HG03558 (cell line): ENCODE results near the gene SPHK2.

Experiments used
- ATAC-seq: cut with Tn5 transposase; IDR thresholded peaks from one replicate; pipeline ENCODE4 v1.9.1; 2021; ENCODE audit warnings: moderate number of reproducible peaks; ENCODE audit not compliant: unreplicated experiment; ENCODE audit errors: extremely low read depth

SPHK2 gene

DNA sequence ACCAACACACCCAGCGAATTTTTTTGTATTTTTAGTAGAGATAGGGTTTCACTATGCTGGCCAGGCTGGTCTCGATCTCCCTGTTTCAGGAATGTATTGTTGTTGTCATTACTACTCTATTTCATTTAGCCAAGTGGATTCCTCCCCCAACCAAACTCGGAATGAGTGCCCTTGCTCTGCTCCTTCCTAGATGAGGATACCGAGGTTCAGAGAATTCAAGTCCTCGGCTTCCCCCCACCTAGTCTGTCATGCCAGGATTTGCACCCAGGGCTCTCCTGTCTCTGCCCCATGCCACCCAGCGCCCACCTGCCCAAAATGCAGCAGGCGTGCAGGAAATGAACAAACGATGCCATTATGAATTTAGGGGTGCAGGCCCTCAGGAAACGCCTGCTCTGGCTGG is 16.3 kb upstream of the SPHK2 start:
- no peak for ATAC-seq

DNA sequence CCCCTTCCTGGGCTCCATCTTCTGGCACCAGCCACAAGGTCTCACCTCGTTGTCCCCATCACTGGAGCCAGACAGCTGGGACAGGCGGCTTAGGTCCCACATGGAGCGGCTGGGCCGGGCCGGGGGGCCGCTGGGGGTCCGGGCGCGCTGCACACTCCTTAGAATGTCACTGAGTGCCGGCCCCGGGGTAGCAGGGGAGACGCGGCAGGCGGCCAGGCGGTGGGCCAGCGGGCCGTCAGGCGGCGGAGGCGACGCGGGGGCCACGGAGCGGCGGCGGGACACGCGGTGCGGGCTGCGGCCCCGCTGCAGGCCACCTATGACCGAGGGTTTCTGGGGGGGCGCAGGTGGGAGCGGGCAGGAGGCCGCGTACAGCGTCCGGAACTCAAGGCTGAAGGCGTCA is 15.9 kb upstream of the SPHK2 start:
- ATAC-seq, result no peak

DNA sequence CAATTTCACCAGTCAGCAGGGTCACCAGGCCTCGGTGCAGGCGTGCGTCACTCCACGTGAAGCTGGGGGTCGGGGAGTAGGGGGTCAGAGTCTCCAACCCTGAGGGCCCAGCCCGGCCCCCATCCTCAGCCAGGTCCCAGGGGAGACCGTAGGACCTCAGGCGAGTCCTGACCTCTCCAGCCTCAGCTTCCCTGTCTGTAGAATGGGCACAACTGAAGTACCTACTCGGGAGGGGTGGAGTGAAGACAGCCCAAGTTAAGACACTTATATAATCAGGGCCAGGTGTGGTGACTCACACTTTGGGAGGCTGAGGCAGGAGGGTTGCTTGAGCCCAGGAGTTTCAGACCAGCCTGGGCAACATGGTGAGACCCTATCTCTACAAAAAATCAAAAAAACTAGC is 15.5 kb upstream of the SPHK2 start:
- no peak for ATAC-seq

DNA sequence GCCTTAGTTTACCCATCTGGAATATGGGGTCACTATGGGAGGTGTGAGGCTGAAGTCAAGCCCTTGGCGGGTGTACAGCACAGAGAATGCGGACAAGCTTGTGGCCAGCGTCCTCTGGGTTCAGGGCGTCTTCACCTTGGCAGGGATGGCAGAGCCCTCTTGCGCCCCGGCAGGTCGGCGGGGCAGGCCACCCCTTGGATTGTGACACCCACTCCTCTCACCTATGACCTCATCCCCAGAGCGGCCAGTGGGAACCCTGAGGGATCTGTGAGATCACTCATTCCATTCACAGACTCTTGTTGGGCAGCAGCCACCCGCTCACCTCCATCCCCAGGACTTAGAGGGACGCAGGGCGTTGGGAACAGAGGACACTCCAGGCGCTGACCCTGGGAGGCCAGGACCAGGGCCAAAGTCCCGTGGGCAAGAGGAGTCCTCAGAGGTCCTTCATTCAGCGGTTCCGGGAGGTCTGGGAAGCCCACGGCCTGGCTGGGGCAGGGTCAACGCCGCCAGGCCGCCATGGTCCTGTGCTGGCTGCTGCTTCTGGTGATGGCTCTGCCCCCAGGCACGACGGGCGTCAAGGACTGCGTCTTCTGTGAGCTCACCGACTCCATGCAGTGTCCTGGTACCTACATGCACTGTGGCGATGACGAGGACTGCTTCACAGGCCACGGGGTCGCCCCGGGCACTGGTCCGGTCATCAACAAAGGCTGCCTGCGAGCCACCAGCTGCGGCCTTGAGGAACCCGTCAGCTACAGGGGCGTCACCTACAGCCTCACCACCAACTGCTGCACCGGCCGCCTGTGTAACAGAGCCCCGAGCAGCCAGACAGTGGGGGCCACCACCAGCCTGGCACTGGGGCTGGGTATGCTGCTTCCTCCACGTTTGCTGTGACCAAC is 12.6 kb upstream of the SPHK2 start, which contains the start of gene SPACA4:
Gene SPACA4, plus strand, starts transcription at position 280 of the 896 bp plus-strand sequence. Its CDS starts 237 bp downstream, at position 517.
- no peak for ATAC-seq

DNA sequence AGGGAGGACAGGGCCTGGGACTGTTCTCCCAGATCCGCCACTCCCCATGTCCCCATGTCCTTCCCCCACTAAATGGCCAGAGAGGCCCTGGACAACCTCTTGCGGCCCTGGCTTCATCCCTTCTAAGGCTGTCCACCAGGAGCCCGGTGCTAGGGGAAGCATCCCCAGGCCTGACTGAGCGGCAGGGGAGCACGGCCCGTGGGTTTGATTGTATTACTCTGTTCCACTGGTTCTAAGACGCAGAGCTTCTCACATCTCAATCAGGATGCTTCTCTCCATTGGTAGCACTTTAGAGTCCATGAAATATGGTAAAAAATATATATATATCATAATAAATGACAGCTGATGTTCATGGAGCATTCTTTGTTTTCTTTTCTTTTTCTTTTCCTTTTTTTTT is 11.9 kb upstream of the SPHK2 start:
- no peak for ATAC-seq

DNA sequence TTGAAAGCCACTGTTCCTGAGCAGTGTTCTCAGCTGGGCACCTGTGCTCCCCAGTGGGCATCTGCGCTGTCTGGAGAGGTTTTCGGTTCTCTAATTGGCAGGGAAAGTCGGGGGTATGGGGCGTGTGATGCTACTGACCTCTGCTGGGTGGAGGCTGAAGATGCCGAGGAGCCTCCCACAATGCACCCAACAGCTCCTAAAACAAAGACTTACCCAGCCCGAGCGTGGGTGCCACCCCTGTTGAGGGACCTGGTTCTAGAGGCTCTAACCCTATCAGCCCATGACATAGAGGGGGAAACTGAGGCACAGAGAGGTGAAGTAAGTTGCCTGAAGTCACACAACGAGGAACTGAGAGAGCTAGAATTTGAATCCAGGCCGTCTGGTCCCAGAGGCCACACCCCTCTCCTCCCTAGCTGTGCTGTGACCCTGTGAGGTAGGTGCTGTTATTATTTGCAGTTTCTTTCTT is 10.5 kb upstream of the SPHK2 start:
- no peak for ATAC-seq

DNA sequence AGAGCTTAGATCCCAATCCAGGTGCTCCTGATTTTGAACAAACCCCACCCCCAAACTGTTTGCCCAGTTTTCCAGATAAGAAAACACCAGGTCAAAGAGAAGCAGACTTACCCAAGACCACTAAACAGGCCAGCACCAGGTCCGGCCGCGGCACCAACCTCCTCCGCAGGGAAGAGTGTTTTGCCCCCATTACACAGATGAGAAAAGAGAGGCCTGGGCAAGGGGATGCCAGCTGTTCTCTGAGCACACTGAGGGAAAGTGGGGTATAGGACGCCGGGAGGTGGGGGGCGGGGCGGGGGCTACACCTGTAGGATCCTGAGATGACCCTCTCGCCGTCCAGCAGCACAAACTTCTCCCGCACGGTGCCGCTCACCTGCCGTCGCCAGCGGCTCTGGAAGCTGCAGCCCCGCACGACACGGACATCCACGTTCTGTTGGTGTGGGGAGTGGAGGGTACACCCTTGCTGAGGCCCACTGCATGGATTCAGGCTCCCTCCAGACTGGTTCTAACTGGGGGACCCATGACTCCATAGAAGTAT is 9.7 kb upstream of the SPHK2 start:
- no peak for ATAC-seq

DNA sequence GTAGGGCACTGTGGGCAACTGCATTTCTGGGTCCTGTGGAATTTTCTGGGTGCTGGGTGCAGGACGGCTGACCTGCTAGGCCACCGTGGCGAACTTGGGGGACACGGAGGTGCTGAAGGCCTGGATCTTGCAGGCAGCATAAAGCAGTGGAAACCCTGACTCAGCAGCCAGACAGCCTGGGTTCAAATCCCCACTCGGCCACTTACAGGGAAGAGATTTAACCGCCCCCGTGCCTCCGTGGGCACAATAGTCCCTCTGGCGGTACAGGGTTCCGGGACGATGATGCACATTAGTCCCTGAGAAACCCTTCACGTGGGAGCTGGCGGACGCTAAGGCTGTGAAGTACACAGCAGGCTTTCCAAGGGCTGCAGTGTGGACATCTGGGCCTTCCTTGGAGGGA is 7.4 kb upstream of the SPHK2 start:
- no peak for ATAC-seq

DNA sequence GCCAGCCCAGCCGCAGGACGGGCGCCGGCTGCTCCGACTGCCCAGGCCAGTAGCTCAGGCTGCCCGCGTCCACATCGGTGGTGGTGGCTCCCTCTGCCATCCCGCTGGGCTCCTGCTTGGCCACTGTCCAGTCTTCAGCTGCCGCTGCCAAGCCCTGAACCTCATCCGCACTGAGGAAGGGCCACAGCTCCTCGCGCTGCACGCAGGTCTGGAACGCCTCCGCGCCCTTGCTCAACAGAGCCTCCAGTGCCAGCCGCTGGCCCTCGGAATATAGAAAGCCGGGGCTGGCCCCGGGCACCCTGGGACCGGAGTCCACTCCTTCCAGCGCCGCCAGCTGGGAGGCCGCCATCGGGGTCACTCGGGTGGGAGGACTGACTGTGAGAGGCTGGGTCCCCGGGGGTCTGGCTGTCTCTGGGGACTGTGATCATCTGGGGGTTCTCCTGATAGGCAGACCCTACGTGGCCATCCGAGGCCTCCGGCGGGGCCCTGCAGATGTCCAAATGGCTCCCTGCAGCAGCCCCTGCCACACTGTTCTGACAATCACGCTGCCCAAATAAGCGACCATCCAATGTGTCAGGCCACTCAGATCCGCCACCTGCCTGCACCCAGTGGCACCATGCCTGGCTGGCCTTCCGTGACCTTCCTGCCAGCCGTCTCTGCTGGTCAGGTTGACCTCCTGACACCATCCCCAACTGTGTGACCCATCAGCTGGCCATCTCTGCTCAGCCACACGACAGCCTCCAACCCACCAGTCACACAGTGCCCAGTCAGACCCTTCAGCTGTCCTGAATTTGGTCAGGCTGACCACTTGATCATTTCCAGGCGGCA is 6.1 kb upstream of the SPHK2 start:
- ATAC-seq, result no peak

DNA sequence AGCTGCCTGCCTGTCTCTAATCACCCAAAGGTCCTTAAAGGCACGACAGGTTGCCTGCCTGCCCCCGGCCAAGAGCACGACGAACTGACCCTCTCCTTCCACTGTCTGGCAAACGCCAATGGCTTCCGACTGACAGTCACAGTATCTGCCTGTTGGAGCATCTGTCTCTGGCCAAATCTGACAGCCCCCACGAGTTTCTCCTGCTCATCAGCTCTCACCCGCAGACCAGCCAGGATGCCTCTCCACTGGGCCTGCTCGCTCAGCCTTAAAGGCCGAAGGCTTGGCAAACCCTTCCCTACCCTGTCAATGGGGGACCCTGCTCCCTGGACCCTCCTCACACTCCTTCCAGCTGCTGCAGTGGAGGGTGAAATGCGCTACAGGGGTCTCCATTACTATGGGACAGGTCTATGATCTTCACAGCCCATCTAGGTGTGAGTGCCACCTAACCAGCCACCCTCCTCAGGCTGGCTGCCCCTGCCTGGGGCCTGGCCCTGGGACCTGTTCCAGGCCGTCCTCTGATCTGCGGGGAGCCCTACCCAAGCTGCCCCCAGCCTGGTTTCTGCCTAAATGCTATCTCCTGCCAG is 5.4 kb upstream of the SPHK2 start:
- no peak for ATAC-seq

DNA sequence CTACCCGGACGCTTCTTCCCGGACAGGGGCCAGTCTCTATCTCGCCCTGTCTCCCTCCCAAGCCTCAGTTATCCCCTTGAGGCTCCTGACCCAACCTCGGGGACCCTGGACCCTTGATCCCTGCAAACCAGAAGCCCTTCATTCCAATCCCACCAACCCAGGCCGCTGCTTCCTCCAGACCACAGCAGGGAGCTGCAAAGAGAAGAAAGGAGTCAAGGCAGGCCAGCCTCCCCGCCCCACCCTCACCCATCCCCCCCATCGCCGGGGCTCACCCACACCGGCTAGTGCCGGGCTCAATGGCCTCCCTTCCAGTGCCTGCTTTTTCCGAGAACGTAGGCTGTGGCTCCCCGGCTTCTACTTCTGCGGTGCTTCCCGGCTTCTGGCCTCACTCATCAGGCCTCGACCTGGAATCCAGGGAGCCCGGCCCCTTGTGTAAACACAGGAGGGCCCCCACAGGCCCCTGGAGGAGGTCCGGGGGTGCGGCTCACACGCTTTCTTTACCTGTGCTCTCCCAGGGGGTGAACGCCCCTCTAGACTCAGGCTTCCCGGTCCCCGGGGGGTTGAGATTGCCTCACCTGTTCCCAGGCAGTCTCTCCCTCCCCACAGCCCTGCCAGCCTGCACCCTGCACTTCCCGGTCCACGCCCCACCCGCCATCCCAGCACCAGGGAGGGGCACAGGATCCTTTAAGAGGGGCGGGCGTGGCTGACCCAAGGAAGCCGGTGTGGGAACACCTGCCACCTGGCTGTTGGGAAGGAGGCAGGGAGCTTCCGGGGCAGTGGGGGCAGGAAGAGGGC is 4.7 kb upstream of the SPHK2 start, which contains the start of gene FAM83E:
Gene FAM83E, minus strand, starts transcription at position 641 of the 795 bp plus-strand sequence. CDS start 1,704 bp downstream, outside the sequence.
- no peak for ATAC-seq

DNA sequence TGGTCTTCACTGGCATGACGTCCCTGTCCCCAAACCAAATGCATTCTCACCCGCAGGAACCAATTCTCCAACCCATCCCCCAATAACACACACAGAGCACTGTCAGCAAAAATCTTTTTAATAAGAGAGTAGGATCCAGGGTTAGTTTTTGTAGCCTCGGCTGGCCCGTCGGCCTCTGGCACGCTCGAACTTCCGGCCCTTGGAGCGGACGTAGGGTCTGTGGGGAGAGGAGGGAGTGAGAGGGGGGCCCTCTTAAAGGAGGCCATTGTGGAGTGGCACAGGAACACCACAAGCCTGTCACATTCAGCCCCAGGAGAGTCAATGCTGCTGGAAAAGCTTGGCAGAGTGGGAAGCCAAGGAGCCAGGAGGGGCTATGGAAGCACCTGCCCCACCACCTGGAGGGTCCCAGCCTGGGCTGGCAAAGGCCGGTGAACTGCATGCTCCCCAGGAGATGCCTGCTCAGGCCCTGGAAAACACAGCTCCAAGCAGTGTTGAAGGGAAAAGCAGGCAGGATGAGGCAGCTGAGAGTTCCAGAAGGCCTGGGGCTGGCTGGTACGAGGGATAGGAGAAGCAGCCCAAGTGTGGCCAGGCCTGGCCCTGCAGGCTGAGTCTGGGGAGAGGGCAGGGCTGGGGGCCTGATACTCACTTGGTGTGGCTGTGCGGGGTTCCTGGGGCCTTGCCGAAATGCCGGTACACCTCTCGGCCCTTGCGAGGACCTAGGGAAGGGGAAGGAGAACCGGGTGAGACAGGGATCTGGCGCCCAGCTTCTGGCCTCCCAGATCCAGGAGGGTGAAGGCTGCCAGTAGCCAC is 3.9 kb upstream of the SPHK2 start:
- ATAC-seq, result no peak

DNA sequence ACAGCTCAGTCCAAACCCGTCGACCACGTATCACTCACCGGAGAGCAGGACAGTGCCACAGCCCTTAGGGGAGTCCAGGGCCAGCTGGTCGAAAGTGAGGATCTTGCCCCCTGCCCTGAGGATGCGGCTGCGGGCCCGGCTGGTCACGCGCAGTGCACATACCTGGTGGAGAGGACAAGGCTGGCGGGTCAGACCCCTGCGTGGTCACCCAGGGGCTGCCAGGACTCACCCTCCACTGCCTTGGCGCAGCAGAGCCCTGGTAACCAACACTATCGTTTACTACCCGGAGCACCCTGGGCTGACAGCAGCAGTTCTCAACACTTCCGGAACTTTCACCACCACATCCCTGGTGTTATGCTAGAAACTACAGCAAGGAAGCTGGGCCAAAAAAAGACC is 3.3 kb upstream of the SPHK2 start:
- no peak for ATAC-seq

DNA sequence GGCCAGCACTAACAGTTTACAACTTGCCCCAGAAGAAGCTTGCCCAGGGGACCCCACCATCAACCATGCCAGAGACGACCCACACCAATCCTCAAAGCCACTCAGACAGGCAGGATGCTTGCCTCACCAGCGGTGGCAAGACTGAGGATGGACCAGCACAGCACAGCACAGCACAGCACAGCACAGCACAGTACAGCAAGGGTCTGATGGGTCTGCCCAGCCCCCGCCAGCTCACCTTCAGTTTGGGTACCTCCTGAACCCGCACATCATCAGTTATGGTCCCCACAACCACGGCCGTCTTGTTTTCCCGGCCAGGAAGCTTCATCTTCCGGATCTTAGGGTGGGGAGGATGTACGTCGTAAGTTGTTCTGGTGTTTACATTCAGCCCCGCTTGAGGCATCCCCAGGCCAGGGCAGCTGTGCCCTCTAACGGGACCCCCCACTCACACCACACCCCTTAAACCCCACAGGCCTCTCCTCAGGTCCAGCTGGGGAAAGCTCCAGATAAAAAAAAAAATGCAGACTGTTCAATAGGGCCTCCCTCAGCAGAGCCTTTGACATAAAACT is 2.7 kb upstream of the SPHK2 start:
- no peak for ATAC-seq

DNA sequence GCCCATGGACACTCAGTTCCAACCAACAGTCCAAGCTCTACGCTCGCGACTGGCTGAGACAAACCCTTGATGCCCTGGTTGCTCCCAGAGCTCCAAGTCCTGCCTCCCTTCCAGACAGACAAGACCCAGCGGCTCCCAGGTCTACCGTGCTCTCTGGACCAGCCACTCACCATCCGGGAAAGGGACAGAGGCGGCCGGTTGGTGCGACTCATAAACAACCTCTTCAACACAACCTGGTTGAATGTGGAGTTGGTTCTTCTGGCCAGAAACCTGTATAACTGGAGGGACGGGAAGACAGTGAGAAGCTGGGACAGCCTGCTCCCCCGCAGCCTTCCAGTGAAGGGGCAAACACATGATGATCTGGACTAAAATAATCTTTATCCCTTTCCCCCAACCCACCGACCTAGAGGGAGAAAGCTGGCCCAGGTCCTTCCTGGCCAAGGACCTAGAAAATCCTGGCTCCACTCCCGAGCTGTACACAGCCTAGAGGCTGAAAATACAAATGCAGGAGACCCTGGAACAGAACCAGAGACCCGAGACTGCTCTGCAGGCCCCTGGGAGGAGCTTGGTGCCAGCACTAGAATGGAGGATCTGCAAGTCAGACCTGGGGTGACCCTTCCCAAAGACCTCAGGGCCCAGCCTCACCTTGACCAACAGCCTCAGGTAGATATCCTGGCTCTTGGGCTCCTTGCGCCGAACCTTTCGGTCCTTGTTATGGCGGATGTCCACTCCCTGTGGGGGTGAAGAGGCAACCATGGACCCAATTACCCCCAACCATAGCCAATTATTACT is 2.0 kb upstream of the SPHK2 start:
- ATAC-seq, result no peak

DNA sequence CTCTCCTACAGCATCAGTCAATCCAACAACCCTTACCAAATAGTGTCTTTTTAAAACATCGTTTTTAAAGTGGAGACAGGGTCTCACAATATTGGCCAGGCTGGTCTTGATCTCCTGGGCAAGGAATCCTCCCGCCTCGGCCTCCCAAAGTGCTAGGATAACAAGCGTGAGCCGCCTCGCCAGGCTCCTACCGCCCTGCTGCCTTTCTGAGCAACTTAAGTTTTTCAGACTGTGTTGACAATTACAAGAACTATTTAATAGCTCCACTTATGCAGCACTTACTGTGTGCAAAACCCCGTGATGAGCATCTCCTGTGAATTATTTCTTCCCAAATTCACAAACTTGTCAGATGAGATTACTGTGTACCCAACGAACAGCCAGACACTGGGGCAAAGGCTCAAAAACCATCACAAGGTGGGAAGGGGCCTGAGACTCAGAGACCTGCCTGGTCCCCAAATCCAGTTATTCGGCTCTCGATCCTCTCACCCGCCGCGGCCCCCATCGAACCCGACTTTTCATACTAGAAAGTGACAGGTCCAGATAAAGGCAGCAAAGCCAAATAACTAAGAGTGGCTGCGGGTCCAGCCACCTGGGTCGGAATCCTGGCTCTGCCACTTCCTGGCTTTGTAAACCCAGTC is 909 bp upstream of the SPHK2 start:
- no peak for ATAC-seq
